HG03280 (cell line): Measurements from ENCODE around the gene CBL.
"Not testable (repeated sequence)": the region's sequence is repeated elsewhere in the genome, so short reads cannot be mapped to it uniquely, and the experiment has no call there.

Experiments
- ATAC-seq: cut with Tn5 transposase; IDR thresholded peaks from one replicate; pipeline ENCODE4 v1.9.1; 2021; ENCODE audit warnings: mild to moderate bottlenecking, moderate library complexity; ENCODE audit not compliant: unreplicated experiment

CBL gene

DNA sequence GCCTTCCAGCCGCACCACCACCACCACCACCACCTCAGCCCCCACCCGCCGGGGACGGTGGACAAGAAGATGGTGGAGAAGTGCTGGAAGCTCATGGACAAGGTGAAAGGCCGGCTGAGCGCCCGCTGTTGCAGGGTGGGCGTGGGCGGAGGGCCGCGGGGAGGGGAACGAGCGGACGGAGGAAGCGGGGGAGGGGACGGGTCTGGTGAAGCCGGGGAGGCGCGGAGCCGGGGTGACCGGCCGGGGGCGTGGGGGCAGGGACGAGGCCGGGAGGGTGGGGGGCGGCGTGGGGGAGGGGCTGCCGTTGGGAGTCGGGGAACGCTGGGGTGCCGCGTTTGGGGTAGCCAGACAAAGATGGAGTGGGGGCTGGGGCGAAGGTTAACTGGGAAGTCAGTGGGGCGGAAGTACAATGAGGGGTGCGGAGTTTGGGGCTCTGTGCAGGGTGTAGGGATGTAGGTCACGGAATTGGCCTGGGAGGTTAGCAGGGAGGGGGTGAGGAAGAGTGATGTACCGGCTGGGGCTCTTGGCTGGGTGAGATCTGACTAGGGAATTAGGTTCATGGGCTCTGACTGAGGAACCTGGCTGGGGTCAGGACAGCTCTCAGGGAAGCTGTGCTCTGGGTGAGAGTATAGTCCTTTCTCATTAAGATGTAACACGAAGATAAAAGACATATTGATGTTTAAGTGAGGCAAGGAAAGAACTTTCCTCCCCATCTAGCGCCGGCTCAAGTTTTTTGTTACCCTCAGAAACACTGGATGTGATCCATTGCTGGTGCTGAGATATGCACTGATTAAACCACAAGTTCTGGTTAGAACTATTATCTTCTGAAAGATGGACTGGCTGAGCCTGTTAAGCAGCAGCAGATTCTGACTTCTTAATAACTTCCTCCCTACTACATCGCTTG, 624 bp downstream of the CBL start:
- peak; percentile 21 for ATAC-seq

DNA sequence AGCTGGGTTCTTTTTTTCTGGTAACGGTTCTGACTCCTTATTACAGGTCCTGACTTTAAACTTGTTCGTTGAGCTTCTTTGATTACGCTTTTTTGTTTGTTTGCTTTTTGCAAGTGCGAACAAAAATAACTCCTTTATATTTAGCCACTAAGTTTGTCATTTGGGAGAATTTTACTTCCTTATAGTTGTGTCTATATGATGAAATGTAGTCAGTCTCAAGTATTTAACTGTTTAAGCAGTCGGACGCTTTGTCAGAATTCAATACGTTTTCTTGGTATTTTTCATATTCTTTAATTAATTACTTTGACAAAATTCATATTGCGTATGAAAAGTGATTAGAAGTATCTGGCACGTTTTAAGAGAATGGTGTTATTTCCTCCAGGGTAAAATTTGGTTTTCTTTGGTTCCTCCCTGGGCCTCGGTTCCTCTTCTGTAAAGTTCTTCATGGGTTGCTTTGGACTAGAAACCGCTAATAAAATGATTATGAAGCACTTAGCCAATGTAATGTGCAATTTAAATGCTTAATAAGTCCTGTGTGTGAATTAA, 1.3 kb downstream of the CBL start:
- no peak for ATAC-seq

DNA sequence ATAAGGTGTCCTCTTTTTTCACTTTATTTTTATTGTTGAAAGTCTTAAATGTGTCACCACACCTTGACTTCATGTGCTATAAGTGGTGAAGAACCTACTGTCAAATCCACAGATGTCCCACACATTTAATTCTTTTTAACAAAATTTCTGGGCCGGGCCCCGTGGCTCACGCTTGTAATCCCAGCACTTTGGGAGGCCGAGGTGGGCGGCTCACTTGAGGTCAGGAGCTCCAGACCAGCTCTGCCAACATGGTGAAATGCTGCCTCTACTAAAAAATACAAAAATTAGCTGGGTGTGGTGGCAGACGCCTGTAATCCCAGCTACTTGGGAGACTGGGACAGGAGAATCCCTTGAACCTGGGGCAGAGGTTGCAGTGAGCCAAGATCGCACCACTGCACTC, 3.0 kb downstream of the CBL start:
- no peak for ATAC-seq

DNA sequence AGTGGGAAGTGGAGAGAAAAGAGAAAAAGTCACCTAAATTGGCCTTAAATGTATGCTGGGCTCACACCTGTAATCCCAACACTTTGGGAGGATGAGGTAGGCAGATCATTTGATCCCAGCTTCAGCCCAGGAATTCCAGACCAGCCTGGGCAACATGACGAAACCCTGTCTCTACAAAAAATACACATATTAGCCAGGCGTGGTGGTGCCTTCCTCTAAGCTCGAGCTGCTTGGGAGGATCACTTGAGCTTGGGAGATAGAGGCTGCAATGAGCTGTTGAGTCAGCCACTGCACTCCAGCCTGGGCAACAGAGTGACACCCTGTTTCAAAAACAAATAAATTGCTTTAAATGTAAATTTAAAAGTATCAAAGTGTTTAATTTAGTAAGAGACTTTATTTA, 3.9 kb downstream of the CBL start:
- no peak for ATAC-seq

DNA sequence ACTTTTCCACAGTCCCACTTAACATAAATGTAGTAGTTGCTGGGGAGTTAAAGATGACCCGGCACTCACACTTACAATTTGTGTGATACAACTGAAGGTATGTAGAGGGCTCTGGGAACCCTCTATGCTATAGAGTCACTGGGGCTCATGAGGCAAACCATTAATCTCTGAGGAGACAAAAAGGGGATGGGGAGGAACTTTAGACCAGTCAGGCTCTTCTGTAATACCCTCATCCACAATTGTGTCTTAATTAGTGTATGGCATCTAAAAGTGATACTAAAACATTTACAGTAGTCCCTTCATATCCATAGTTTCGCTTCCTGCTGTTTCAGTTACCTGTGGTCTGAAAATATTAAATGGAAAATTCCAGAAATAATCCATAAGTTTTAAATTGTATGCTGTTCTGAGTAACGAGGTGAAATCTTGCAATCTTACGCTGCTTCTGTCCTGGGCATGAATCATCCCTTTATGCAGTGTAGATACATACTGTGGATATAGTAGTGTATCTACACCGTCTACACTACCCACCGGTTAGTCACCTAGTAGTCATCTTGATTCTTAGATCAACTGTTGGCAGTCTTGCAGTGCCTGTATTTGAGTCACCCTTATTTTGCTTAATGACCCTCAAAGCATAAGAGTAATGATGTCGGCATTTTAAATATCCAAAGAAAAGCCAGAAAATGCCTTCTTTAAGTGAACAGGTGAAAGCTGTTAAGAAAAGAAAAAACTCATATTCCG, 12.2 kb downstream of the CBL start:
- no peak for ATAC-seq

DNA sequence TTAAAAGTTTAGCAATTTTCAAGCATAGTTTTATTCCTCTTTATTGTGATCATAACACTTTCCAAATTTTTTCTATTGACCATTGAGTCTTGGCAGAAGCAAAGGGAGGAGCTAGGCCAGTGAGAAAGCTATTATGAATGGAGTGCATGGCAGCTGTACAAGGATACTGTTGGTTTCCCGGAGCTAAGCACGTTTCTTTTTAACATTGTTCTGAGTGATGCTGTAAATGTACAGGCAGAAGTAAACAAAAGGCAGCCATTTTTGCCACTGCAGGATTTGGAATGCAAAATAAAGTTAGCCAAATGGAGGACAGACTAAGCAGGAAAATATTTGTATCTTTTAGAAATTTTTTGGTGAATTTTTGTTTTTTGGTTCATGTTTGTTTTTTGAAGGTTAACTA, 16.2 kb downstream of the CBL start:
- no peak for ATAC-seq

DNA sequence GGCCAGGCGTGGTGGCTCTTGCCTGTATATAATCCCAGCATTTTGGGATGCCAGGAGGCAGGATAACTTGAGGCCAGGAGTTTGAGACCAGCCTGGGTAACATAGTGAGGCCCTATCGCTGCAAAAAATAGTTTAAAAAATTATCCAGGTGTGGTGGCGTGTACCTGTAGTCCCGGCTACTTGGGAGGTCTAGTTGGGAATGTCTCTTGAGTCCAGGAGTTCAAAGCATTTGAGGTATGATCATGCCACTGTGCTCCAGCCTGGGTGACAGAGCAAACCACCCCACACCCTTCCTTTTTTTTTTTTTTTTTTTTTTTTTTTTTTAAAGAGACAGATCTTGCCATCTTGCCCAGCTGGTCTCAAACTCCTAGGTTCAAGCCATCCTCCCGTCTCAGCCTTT, 16.8 kb downstream of the CBL start:
- no peak for ATAC-seq

DNA sequence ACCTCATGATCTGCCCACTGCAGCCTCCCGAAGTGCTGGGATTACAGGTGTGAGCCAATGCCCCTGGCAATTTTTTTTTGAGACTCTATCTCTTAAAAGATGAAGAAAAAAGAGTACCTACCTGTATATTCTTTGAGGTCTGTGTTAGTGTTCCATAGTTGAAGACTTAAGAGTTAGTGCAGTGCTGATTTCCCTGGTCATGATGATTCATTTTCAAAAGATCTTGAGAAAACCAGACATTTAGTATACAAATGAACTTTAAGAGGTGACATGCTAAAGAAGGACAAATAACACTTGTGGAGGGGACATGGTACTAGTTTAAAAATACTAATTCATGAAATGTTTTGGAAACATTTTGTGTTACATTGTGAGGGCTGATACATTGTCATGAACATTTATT, 17.7 kb downstream of the CBL start:
- no peak for ATAC-seq

DNA sequence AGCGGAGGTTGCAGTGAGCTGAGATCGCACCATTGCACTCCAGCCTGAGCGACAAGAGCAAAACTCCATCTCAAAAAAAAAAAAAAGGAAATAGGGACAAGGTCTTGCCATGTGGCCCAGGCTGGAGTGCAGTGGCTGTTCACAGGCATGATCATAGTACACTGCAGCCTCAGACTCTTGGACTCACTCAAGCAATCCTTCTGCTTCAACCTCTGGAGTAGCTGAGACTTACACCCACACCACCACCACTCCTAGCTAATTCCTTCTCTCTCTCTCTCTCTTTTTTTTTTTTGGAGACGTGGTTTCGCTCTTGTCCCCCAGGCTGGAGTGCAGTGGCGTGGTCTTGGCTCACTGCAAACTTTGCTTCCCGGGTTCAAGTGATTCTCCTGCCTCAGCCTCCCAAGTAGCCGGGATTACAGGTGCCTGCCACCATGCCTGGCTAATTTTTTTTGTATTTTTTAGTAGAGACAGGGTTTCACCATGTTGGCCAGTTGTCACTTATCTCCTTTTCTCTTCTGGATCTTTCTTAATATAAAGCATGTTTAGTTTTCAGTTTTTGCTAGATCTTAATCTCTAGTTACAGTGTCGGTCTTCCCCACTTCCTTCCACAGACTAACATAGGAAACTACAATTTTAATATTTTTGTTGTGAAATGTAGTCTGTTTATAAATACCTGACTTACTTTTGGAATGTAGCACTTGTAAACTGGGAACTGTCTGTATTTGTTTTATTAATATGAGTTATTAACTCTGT, 22.6 kb downstream of the CBL start:
- ATAC-seq: not testable (repeated sequence)

DNA sequence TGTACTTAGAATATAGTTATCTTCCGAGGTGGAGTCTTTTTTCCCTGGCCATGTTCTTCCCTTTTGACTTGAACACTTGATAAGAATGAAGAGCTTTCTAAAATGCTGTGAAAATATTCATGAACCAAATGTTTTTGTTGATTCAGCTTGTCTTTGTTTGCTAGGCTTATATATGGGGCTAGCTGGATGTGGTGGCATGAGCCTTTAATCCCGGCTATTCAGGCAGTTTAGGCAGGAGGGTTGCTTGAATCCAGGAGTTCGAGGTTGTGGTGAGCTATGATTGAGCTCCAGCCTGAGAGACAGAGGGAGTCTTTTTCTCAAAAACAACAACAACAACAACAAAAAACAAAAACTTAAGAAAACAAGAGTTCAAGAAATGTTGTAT, 23.1 kb downstream of the CBL start:
- no peak for ATAC-seq

DNA sequence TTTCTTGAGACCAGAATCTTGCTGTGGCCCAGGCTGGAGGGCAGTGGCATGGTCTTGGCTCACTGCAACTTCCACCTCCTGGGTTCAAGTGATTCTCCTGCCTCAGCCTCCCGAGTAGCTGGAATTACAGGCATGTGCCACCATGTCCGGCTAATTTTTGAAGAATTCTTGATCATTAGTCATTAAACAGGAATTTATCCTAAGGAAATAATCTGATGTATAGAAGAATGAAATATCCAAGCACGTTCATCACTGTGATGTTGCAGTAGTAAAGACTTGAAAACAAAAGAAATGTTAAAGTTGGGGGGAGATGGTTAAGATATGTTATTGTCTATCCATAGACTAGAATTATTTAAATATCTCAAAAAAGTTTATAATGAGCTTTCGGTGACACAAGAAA, 23.6 kb downstream of the CBL start:
- ATAC-seq: no peak

DNA sequence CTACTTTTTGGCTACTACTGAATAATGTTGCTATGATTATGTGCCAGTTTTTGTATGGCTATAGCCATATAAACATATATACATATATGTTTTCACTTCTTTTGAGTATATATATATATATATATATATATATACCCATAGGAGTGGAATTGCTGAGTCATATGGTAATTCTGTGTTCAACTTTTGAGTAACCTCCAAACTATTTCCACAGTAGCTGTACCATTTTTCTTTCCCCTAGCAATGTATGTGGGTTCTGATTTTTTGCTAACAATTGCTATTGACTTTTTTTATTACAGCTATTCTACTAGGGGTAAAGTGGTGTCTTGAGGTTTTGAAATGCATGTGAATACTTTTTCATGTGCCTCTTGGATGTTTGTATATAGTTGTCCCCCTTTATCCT, 30.4 kb downstream of the CBL start:
- ATAC-seq: no peak

DNA sequence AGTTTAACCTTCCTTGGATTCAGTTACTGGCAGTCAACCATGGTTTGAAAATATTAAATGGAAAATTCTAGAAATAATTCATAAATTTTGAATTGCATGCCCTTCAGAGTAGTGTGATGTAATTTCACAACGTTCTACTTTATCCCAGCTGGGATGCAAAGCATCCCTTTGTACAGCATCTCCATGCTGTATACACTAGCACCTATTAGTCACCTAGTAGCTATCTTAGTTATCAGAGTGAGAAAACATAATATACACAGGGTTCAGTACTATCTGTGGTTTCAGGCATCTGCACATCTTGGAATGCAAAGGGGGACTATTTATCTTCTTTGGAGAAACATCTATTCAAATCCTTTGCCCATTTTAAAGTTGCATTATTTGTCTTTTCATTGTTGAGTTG, 30.8 kb downstream of the CBL start:
- ATAC-seq: no peak

DNA sequence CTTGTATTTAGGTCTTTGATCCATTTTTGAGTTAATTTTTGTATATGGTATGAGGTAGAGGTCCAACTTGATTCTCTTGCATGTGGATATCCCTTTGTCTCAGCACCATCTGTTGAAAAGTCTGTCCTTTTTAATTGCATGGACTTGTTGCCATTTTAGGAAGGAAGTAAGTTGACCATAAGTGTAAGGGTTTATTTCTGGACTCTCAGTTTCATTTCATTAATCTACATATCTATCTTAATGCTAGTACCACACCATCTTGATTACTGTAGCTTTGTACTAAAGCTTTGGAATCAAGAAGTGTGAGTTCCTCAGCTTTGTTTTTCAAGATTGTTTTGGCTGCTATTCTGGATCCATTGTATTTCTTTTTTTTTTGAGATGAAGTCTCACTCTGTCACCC, 31.4 kb downstream of the CBL start:
- ATAC-seq: no peak

DNA sequence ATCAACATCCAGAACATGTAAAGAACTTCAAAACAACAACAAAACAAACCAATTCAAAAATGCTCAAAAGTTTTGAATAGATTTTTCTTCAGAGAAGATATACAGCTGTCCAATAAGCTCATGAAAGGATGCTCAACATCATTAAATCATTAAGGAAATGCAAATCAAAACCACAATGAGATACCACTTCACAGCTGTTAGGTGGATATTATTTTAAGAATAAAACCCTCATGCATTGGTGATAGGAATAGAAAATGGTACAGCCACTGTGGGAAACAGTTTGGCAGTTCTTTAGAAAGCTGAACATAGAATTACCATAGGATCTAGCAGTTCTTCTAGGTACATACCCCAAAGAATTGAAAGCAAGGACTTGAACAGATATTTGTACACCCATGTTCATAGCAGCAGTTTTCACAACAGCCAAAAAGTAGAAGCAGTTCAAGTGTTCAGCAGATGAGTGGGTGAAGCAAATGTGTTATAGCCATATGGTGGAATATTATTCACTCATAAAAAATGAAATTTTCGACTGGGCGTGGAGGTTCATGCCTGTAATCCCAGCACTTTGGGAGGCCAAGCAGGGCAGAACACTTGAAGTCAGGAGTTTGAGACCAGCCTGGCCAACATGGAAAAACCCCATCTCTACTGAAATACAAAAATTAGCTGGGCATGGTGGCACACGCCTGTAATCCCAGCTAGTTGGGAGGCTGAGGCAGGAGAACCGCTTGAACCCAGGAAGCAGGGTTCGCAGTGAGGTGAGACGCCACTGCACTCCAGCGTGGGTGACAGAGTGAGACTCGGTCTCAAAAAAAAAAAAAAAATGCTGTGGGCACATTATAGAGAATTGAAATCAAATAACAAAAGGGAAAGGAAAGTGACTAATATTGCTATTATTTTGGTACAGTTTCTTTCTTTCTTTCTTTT, 42.9 kb downstream of the CBL start:
- no peak for ATAC-seq

DNA sequence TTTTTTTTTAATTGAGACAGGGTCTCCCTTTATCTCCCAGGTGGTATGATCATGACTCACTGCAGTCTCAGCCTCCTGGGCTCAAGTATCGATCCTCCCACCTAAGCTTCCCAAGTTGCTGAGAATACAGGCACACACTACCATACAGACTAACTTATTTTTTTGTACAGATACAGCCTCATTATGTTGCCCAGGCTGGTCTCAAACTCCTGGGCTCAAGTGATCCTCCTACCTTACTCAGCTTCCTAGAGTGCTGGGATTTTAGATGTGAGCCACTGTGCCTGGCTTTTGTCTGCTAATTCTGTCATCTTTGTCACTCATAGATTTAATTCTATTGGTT, 43.5 kb downstream of the CBL start:
- ATAC-seq: no peak

DNA sequence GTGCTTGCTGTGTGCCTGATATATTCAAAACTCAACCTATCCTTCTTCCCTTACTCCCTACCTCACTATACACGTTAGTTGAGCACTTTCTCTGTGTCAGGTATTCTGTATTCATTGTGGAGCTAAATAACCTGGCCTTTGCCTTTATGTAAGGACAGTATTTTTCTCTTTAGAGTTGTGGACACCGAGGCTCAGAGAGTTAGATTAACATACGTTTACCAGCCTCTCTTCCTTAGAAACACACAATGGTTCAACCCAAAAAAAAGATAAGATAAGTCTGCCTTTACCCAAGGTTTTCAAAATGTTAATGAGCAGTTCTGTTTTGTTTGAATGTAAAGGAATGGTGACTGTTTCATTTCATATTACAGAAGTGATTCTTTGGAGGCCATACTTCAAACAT, 45.0 kb downstream of the CBL start:
- no peak for ATAC-seq

DNA sequence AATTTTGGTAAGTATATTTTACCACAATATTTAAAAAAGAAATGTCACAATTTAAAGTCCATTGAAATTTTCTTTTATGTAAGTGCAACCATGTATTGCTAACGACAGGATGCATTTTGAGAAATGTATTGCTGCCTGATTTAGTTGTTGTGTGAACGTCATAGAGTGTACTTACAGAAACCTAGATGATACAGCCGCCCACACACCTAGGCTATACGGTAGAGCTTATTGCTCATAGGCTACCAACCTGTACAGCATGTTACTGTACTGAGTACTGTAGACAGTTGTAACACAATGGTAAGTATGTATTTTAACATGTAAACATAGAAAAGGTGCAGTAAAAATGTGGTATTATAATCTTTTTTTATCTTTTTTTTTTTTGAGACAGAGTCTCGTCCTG, 48.1 kb downstream of the CBL start:
- ATAC-seq: no peak

DNA sequence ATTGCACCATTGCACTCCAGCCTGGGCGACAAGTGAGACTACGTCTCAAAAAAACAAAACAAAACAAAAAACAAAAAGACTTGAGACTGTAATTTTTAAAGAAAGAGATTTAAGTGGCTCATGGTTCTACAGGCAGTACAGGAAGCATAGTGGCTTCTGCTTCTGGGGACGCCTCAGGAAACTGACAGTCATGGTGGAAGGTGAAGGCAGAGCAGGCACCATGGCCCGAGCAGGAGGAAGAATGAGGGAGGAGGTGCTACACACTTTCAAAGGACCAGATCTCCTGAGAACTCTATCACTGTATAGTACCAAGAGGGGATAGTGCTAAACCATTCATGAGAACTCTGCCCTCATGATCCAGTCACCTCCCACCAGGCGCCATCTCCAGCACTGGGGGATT, 52.0 kb downstream of the CBL start:
- no peak for ATAC-seq

DNA sequence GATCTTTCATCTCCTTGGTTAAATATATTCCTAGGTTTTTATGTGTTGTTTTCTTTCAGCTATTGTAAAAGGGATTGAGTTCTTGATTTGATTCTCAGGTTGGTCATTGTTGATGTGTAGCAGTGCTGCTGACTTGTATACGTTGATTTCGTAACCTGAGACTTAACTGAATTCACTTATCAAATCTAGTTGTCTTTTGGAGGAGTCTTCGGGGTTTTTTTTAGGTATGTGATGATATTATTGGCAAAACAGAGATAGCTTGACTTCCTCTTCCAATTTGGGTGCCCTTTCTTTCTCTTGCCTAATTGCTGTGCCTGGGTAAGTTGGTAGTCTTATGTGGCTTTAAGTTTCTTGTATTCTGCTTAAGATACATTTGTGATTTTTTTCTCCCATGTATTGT, 52.8 kb downstream of the CBL start:
- ATAC-seq: no peak
